ENCODE data around the gene EMB. TPM values are rescaled to one million over a fixed set of nuclear protein-coding genes. Genes with fewer than 3 reads are reported as not detected.
"Not testable (repeated sequence)": the region's sequence is repeated elsewhere in the genome, so short reads cannot be mapped to it uniquely, and the experiment has no call there.

Gene EMB
- total RNA-seq (2021): 11.6 and 11.8 TPM in 2 replicates
- percentile 53 among the genes with signal in this experiment for Bru-seq, nascent RNA
- BruChase-seq, experiment 1, labeled RNA remaining after a 2-hour chase: percentile 59 among the genes with signal in this experiment
- BruChase-seq, experiment 2, labeled RNA remaining after a 6-hour chase: percentile 65 among the genes with signal in this experiment
- long read RNA-seq, full-length matches to known transcripts: 4 of 6 reads
- long read RNA-seq, partial matches to known transcripts: 0 of 6 reads
- long read RNA-seq, other reads (novel, unspliced or antisense): 2 of 6 reads

- H3K27me3 ChIP-seq (ENCODE audit: insufficient read depth, low read depth): no peaks in the 10 kb centered on the region
- intact Hi-C loops (cut with micrococcal nuclease; ENCODE audit: unreplicated experiment): loop anchor here (5.0 kb wide), 1 partner anchor 311 kb away; no protein-coding TSS in a partner anchor
- H3K9me2 ChIP-seq (ENCODE audit: insufficient read depth): no peaks in the 10 kb centered on the region
- peak within 1 kb of the TSS; percentile 83 for H3K4me2 ChIP-seq
- POLR2A ChIA-PET (ENCODE audit: unreplicated experiment): no interaction called here
- no peaks in the 10 kb centered on the region for H3K9me3 ChIP-seq (ENCODE audit: insufficient read depth, low read depth)
- peak within 1 kb of the TSS; percentile 66 for H3K4me3 ChIP-seq
- CTCF ChIA-PET: no interaction called here
- H4K20me1 ChIP-seq (ENCODE audit: insufficient read depth): no peaks in the 10 kb centered on the region
- no peaks in the 10 kb centered on the region for H3K79me2 ChIP-seq (ENCODE audit: low read depth)
- H3F3A ChIP-seq (ENCODE audit: insufficient read depth, low read depth): no peaks in the 10 kb centered on the region
- DNase-seq: peak; percentile 42 to 66
- H3K4me1 ChIP-seq (replicated peaks; ENCODE audit: insufficient read depth): 0 out of 2 replicates have a peak, but pooled peaks cover 7% of the 10 kb centered on the region
- H3K36me3 ChIP-seq (ENCODE audit: low read depth): no peaks in the 10 kb centered on the region
- no peak within 1 kb of the TSS for H3K27ac ChIP-seq
- H2AFZ ChIP-seq: peak within 1 kb of the TSS; percentile 80
- BruUV-seq (replicated peaks): no TSS peak
- TF ChIP-seq CTCF (conservative IDR thresholded peaks at IDR 0.05) (no peak; the same call in 1 of the 2 replicates), EZH2 (IDR thresholded peaks at IDR 0.05; ENCODE audit: low read depth) (no peak)
Measured at GRCh38 chr5:50440651-50441492, at the start of gene EMB. Gene EMB, minus strand, starts transcription at chr5:50441288. Its CDS starts 137 bp downstream, at chr5:50441151.

GRCh38 chr5:50489491-50489890 is 48.4 kb upstream of the EMB start:
- POLR2A ChIA-PET (ENCODE audit: unreplicated experiment); intact Hi-C loops (cut with micrococcal nuclease; ENCODE audit: unreplicated experiment); H3K36me3 ChIP-seq (ENCODE audit: low read depth); H3K4me2 ChIP-seq; H3K27ac ChIP-seq; H2AFZ ChIP-seq; H3K79me2 ChIP-seq (ENCODE audit: low read depth); H3K4me1 ChIP-seq (replicated peaks; ENCODE audit: insufficient read depth); H4K20me1 ChIP-seq (ENCODE audit: insufficient read depth); BruUV-seq (replicated peaks); DNase-seq; CTCF ChIA-PET; H3K9me3 ChIP-seq (ENCODE audit: insufficient read depth, low read depth); H3K27me3 ChIP-seq (ENCODE audit: insufficient read depth, low read depth); H3K4me3 ChIP-seq; H3F3A ChIP-seq (ENCODE audit: insufficient read depth, low read depth); H3K9me2 ChIP-seq (ENCODE audit: insufficient read depth): not testable (repeated sequence)

- H3K27ac ChIP-seq; H3K27me3 ChIP-seq (ENCODE audit: insufficient read depth, low read depth); H2AFZ ChIP-seq; H4K20me1 ChIP-seq (ENCODE audit: insufficient read depth); DNase-seq; H3K4me3 ChIP-seq; H3K9me2 ChIP-seq (ENCODE audit: insufficient read depth); H3K9me3 ChIP-seq (ENCODE audit: insufficient read depth, low read depth); H3K36me3 ChIP-seq (ENCODE audit: low read depth); H3K4me2 ChIP-seq; POLR2A ChIA-PET (ENCODE audit: unreplicated experiment); H3K79me2 ChIP-seq (ENCODE audit: low read depth); BruUV-seq (replicated peaks); CTCF ChIA-PET; H3K4me1 ChIP-seq (replicated peaks; ENCODE audit: insufficient read depth); intact Hi-C loops (cut with micrococcal nuclease; ENCODE audit: unreplicated experiment); H3F3A ChIP-seq (ENCODE audit: insufficient read depth, low read depth): not testable (repeated sequence)
Measured at GRCh38 chr5:50478790-50479189, 37.7 kb upstream of the EMB start.

GRCh38 chr5:50476549-50476948 is 35.5 kb upstream of the EMB start:
- intact Hi-C loops (cut with micrococcal nuclease; ENCODE audit: unreplicated experiment): no loop called here
- Histone ChIP-seq H3K4me3 (no peak overlapping the region), H3K27me3 (ENCODE audit: insufficient read depth, low read depth) (no peaks in the 10 kb centered on the region), H3K79me2 (ENCODE audit: low read depth) (no peaks in the 10 kb centered on the region), H4K20me1 (ENCODE audit: insufficient read depth) (no peaks in the 10 kb centered on the region), H3K9me2 (ENCODE audit: insufficient read depth) (no peaks in the 10 kb centered on the region), H3K4me2 (no peak overlapping the region), H3K9me3 (ENCODE audit: insufficient read depth, low read depth) (no peaks in the 10 kb centered on the region), H2AFZ (no peak overlapping the region), H3K36me3 (ENCODE audit: low read depth) (no peaks in the 10 kb centered on the region), H3K27ac (no peak overlapping the region), H3F3A (ENCODE audit: insufficient read depth, low read depth) (no peaks in the 10 kb centered on the region), H3K4me1 (replicated peaks; ENCODE audit: insufficient read depth) (no peaks in the 10 kb centered on the region)
- BruUV-seq (replicated peaks): no TSS peak
- POLR2A ChIA-PET (ENCODE audit: unreplicated experiment): no interaction called here
- CTCF ChIA-PET: no interaction called here
- TF ChIP-seq CTCF (conservative IDR thresholded peaks at IDR 0.05): no peak
- TF ChIP-seq EZH2 (IDR thresholded peaks at IDR 0.05; ENCODE audit: low read depth): no peak
- DNase-seq: no peak

GRCh38 chr5:50465015-50465414 is 23.9 kb upstream of the EMB start:
- DNase-seq; H3K79me2 ChIP-seq (ENCODE audit: low read depth); H3K4me3 ChIP-seq; H3K27me3 ChIP-seq (ENCODE audit: insufficient read depth, low read depth); POLR2A ChIA-PET (ENCODE audit: unreplicated experiment); H2AFZ ChIP-seq; H3K9me2 ChIP-seq (ENCODE audit: insufficient read depth); H3F3A ChIP-seq (ENCODE audit: insufficient read depth, low read depth); H3K36me3 ChIP-seq (ENCODE audit: low read depth); H4K20me1 ChIP-seq (ENCODE audit: insufficient read depth); CTCF ChIA-PET; intact Hi-C loops (cut with micrococcal nuclease; ENCODE audit: unreplicated experiment); H3K9me3 ChIP-seq (ENCODE audit: insufficient read depth, low read depth); H3K4me2 ChIP-seq; BruUV-seq (replicated peaks); H3K4me1 ChIP-seq (replicated peaks; ENCODE audit: insufficient read depth); H3K27ac ChIP-seq: not testable (repeated sequence)
